ENCODE results near the gene SEC14L6. TPM values are rescaled to one million over a fixed set of nuclear protein-coding genes. Genes with fewer than 3 reads are reported as not detected.
"Not testable (repeated sequence)": the region's sequence is repeated elsewhere in the genome, so short reads cannot be mapped to it uniquely, and the experiment has no call there.

SEC14L6 gene
- total and polyA plus RNA-seq, 4 experiments from 2014 or later, result not detected

DNA sequence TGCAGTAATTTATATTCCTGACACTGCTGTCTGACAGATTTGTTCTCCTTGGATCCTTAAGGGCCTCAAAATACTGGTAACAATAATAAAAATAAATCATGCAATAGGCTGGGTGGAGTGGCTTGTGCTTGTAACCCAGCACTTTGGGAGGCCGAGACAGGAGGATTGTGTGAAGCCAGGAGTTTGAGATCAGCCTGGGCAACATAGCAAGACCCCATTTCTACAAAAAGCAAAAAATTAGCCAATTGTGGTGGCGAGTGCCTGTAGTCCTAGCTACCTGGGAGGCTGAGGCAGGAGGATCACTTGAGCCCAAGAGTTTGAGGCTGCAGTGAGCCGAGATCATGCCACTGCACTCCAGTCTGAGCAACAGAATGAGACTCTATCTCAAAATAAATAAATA, 5.3 kb upstream of the SEC14L6 start:
- H3K36me3 Mint-ChIP-seq; H3K4me3 Mint-ChIP-seq; H3K27me3 Mint-ChIP-seq; H3K27ac ChIP-seq (ENCODE audit: low read depth, low read length); H3K9me3 ChIP-seq (ENCODE audit: control insufficient read depth in 1 of 2, low read length in 2 of 2); CTCF ChIA-PET (ENCODE audit: partially characterized antibody); H3K4me3 ChIP-seq (ENCODE audit: low read length in 2 of 2); POLR2A ChIA-PET (ENCODE audit: partially characterized antibody); H3K4me1 Mint-ChIP-seq; H3K4me1 ChIP-seq (ENCODE audit: insufficient read depth, low read length); DNase-seq; intact Hi-C loops (cut with micrococcal nuclease); H3K9me3 Mint-ChIP-seq; H3K27me3 ChIP-seq (ENCODE audit: insufficient read depth, low read length); H3K36me3 ChIP-seq (ENCODE audit: insufficient read depth, low read length); H3K27ac Mint-ChIP-seq: not testable (repeated sequence)

GRCh38 chr22:30547188-30547587, 647 bp upstream of the SEC14L6 start:
- Histone ChIP-seq H3K4me3 (ENCODE audit: low read length in 2 of 2) (no peak overlapping the region), H3K36me3 (ENCODE audit: insufficient read depth, low read length) (no peaks in the 10 kb centered on the region), H3K9me3 (ENCODE audit: control insufficient read depth in 1 of 2, low read length in 2 of 2) (no peaks in the 10 kb centered on the region), H3K4me1 (ENCODE audit: insufficient read depth, low read length) (no peaks in the 10 kb centered on the region), H3K27me3 (ENCODE audit: insufficient read depth, low read length) (peaks cover 7% of the 10 kb centered on the region), H3K27ac (ENCODE audit: low read depth, low read length) (no peak overlapping the region)
- Mint-ChIP-seq H3K27ac (peak overlapping the region in 1 of 7 donors; percentile 36), H3K36me3 (no peaks in the 10 kb centered on the region), H3K9me3 (no peaks in the 10 kb centered on the region), H3K27me3 (peaks cover 22 to 28% of the 10 kb centered on the region in 2 donors), H3K4me1 (peaks cover 0 to 4% (median 2%) of the 10 kb centered on the region in 4 donors), H3K4me3 (no peak overlapping the region)
- CTCF ChIA-PET (ENCODE audit: partially characterized antibody), result no interaction called here
- POLR2A ChIA-PET (ENCODE audit: partially characterized antibody), result no interaction called here
- intact Hi-C loops (cut with micrococcal nuclease), result no loop called here
- DNase-seq, result no peak

- peak overlapping the region in 2 of 8 donors; percentile 11 to 21 for H3K4me3 Mint-ChIP-seq
- H3K4me1 Mint-ChIP-seq, result peaks cover 0 to 4% (median 2%) of the 10 kb centered on the region in 4 donors
Measured at GRCh38 chr22:30542811-30543188, 3.7 kb downstream of the SEC14L6 start.

DNA sequence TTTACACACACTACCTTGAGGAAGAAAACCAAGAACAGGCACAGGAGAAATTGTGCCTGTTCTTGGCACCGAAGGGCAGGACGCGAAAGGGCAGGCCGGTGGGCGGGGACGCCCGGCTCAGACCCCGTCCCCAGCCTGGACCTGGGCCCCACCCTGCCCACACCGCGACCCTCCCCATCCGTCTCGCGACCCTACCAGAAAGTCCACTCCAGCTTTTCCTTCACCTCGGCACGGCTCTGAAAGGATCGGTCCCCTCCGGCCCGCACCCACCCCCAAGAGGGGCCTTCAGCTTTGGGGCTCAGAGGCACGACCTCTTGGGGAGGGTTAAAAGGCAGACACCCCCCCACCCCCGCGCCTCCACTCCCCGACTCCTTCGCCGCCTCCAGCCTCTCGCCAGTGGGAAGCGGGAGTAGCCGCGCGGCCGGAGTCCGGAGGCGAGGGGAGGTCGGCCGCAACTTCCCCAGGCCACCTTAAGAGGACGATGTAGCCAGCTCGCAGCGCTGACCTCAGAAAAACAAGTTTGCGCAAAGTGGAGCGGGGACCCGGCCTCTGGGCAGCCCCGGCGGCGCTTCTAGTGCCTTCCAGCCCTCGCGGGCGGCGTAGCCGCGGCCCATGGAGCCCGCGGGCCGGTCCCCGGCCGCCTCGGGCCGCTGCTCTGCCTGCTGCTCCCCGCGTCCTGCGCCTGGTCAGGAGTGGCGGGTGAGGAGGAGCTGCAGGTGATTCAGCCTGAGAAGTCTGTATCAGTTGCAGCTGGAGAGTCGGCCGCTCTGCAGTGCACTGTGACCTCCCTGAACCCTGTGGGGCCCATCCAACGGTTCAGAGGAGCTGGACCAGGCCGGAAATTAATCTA, 4.4 kb downstream of the SEC14L6 start:
- H3K9me3 Mint-ChIP-seq, result peaks cover 0 to 3% (median 0%) of the 10 kb centered on the region in 8 donors
- Histone ChIP-seq H3K4me3 (ENCODE audit: low read length in 2 of 2) (no peak overlapping the region), H3K9me3 (ENCODE audit: control insufficient read depth in 1 of 2, low read length in 2 of 2) (no peaks in the 10 kb centered on the region), H3K27me3 (ENCODE audit: insufficient read depth, low read length) (peaks cover 7% of the 10 kb centered on the region), H3K27ac (ENCODE audit: low read depth, low read length) (no peak overlapping the region), H3K4me1 (ENCODE audit: insufficient read depth, low read length) (no peaks in the 10 kb centered on the region), H3K36me3 (ENCODE audit: insufficient read depth, low read length) (no peaks in the 10 kb centered on the region)
- no peaks in the 10 kb centered on the region for H3K36me3 Mint-ChIP-seq
- peak overlapping the region in 3 of 8 donors; percentile 48 to 54 (median 52) for H3K4me3 Mint-ChIP-seq
- H3K4me1 Mint-ChIP-seq, result peaks cover 0 to 4% (median 2%) of the 10 kb centered on the region in 4 donors
- intact Hi-C loops (cut with micrococcal nuclease), result no loop called here
- CTCF ChIA-PET (ENCODE audit: partially characterized antibody), result no interaction called here
- peaks cover 26 to 29% of the 10 kb centered on the region in 2 donors for H3K27me3 Mint-ChIP-seq
- POLR2A ChIA-PET (ENCODE audit: partially characterized antibody), result no interaction called here
- no peak overlapping the region for H3K27ac Mint-ChIP-seq
- DNase-seq, result no peak

More at GRCh38 chr22:30542811-30543188, 3.7 kb downstream of the SEC14L6 start:
- Histone ChIP-seq H3K4me1 (ENCODE audit: insufficient read depth, low read length) (no peaks in the 10 kb centered on the region), H3K4me3 (ENCODE audit: low read length in 2 of 2) (no peak overlapping the region), H3K9me3 (ENCODE audit: control insufficient read depth in 1 of 2, low read length in 2 of 2) (no peaks in the 10 kb centered on the region), H3K27me3 (ENCODE audit: insufficient read depth, low read length) (peaks cover 7% of the 10 kb centered on the region), H3K36me3 (ENCODE audit: insufficient read depth, low read length) (no peaks in the 10 kb centered on the region), H3K27ac (ENCODE audit: low read depth, low read length) (no peak overlapping the region)
- intact Hi-C loops (cut with micrococcal nuclease), result no loop called here
- POLR2A ChIA-PET (ENCODE audit: partially characterized antibody), result no interaction called here
- DNase-seq, result no peak
- CTCF ChIA-PET (ENCODE audit: partially characterized antibody), result no interaction called here
- Mint-ChIP-seq H3K27ac (no peak overlapping the region), H3K36me3 (no peaks in the 10 kb centered on the region), H3K27me3 (peaks cover 27 to 29% of the 10 kb centered on the region in 2 donors), H3K9me3 (peaks cover 0 to 3% (median 0%) of the 10 kb centered on the region in 8 donors)

GRCh38 chr22:30541511-30541910, 5.0 kb downstream of the SEC14L6 start:
- DNase-seq; H3K27me3 ChIP-seq (ENCODE audit: insufficient read depth, low read length); intact Hi-C loops (cut with micrococcal nuclease); H3K36me3 Mint-ChIP-seq; H3K27ac Mint-ChIP-seq; H3K36me3 ChIP-seq (ENCODE audit: insufficient read depth, low read length); H3K9me3 Mint-ChIP-seq; H3K9me3 ChIP-seq (ENCODE audit: control insufficient read depth in 1 of 2, low read length in 2 of 2); CTCF ChIA-PET (ENCODE audit: partially characterized antibody); H3K4me3 ChIP-seq (ENCODE audit: low read length in 2 of 2); H3K4me1 Mint-ChIP-seq; H3K4me1 ChIP-seq (ENCODE audit: insufficient read depth, low read length); H3K27ac ChIP-seq (ENCODE audit: low read depth, low read length): not testable (repeated sequence)
- H3K4me3 Mint-ChIP-seq, result peak overlapping the region in 3 of 8 donors; percentile 48 to 54 (median 52)
- H3K27me3 Mint-ChIP-seq, result peaks cover 26 to 27% of the 10 kb centered on the region in 2 donors
- POLR2A ChIA-PET (ENCODE audit: partially characterized antibody), result interaction anchor here (0.6 kb wide), 1 partner anchor 739 kb away, joined by 3 read pairs; no protein-coding TSS in a partner anchor

- CTCF ChIA-PET (ENCODE audit: partially characterized antibody), result no interaction called here
- peaks cover 0 to 5% (median 3%) of the 10 kb centered on the region in 4 donors for H3K4me1 Mint-ChIP-seq
- H3K9me3 Mint-ChIP-seq, result peaks cover 0 to 3% (median 0%) of the 10 kb centered on the region in 8 donors
- H3K27ac Mint-ChIP-seq, result no peak overlapping the region
- intact Hi-C loops (cut with micrococcal nuclease), result no loop called here
- no peak for DNase-seq
- peaks cover 24% of the 10 kb centered on the region in 2 donors for H3K27me3 Mint-ChIP-seq
- no peak overlapping the region for H3K4me3 Mint-ChIP-seq
- no peak overlapping the region for H3K4me3 ChIP-seq (ENCODE audit: low read length in 2 of 2)
- H3K27me3 ChIP-seq (ENCODE audit: insufficient read depth, low read length), result peaks cover 7% of the 10 kb centered on the region
- no peaks in the 10 kb centered on the region for H3K4me1 ChIP-seq (ENCODE audit: insufficient read depth, low read length)
- POLR2A ChIA-PET (ENCODE audit: partially characterized antibody), result no interaction called here
- no peak overlapping the region for H3K27ac ChIP-seq (ENCODE audit: low read depth, low read length)
- H3K36me3 ChIP-seq (ENCODE audit: insufficient read depth, low read length), result no peaks in the 10 kb centered on the region
- no peaks in the 10 kb centered on the region for H3K36me3 Mint-ChIP-seq
- H3K9me3 ChIP-seq (ENCODE audit: control insufficient read depth in 1 of 2, low read length in 2 of 2), result no peaks in the 10 kb centered on the region
Measured at GRCh38 chr22:30539368-30539767, 7.2 kb downstream of the SEC14L6 start.

DNA sequence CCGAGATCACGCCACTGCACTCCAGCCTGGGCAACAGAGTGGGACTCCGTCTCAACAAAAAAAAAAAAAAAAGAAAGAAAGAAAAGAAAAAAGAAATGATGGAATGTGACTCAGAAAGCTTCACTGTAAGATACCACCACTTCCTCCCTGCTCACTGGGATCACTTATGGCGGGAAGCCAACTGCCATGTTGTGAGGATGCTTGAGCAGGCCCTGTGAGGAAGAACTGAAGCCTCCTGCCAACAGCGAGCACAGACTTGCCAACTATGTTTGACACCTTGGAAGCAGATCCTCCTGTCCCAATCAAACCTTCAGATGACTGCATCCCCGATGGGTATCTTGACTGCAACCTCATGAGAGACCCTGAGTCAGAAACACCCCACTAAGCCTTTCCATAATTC, 8.3 kb downstream of the SEC14L6 start:
- DNase-seq, result no peak
- Mint-ChIP-seq H3K27me3 (peaks cover 17 to 18% of the 10 kb centered on the region in 2 donors), H3K4me1 (peaks cover 0 to 5% (median 3%) of the 10 kb centered on the region in 4 donors), H3K27ac (no peak overlapping the region), H3K36me3 (no peaks in the 10 kb centered on the region), H3K4me3 (no peak overlapping the region), H3K9me3 (peaks cover 0 to 3% (median 0%) of the 10 kb centered on the region in 8 donors)
- no peaks in the 10 kb centered on the region for H3K4me1 ChIP-seq (ENCODE audit: insufficient read depth, low read length)
- intact Hi-C loops (cut with micrococcal nuclease), result no loop called here
- no peak overlapping the region for H3K4me3 ChIP-seq (ENCODE audit: low read length in 2 of 2)
- ChIA-PET POLR2A (ENCODE audit: partially characterized antibody) (no interaction called here), CTCF (ENCODE audit: partially characterized antibody) (no interaction called here)
- H3K36me3 ChIP-seq (ENCODE audit: insufficient read depth, low read length), result no peaks in the 10 kb centered on the region
- no peaks in the 10 kb centered on the region for H3K9me3 ChIP-seq (ENCODE audit: control insufficient read depth in 1 of 2, low read length in 2 of 2)
- peaks cover 7% of the 10 kb centered on the region for H3K27me3 ChIP-seq (ENCODE audit: insufficient read depth, low read length)
- no peak overlapping the region for H3K27ac ChIP-seq (ENCODE audit: low read depth, low read length)
